Measurements from ENCODE around the gene SLC12A7.
A peak's percentile ranks its signal among the peaks of the same experiment; 100 is the strongest.
"Not testable (repeated sequence)": the region's sequence is repeated elsewhere in the genome, so short reads cannot be mapped to it uniquely, and the experiment has no call there.

SLC12A7 gene

DNA sequence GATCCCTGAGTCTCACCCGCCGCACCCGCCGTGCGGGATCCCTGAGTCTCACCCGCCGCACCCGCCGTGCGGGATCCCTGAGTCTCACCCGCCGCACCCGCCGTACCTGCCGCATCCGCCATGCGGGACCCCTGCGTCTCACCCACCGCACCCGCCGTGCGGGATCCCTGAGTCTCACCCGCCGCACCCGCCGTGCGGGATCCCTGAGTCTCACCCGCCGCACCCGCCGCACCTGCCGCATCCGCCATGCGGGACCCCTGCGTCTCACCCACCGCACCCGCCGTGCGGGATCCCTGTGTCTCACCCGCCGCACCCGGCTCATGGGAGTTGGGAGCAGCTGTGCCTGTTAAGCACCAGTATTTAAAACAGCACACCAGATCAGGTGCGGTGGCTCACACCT, 50.6 kb downstream of the SLC12A7 start:
- DNase-seq, result not testable (repeated sequence)

DNA sequence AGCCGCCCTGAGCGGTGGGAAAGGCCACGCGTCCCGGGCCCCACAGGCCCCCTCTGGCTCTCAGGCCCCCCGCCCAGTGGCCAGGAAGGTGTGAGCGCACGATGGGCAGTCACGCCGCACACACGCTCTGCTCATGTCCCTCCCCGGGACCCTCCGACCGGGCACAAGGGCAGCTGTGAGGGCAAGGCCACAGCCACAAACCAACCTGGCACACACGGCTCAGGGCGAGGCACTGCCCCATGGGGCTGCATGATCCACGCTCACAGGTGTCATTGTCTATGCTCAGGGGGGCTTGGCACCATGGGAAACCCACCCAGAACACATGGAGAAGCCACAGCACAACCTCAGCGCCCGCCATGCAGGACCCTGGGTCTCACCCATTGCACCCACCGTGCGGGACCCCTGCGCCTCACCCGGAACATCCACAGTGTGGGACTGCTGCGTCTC, 51.3 kb downstream of the SLC12A7 start:
- no peak for DNase-seq

DNA sequence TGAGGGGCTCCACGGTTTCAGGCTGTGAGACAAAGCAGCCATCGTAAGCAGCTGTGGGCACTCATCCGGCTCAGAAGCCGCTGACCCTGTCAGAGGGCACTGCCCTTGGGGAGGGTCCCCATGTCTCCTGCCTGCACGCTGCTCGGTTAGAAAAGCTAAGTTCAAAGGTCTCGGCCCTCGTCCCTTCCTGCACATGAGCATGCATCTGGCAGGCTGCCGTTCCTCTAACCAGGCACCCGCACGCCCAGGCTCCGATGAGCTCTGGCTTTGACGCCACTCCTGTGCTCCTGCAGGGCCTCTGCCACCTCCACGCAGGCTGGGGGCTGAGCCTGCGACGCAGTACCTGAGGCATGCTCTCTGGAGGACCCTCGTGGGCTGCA, 52.0 kb downstream of the SLC12A7 start:
- DNase-seq, result no peak

DNA sequence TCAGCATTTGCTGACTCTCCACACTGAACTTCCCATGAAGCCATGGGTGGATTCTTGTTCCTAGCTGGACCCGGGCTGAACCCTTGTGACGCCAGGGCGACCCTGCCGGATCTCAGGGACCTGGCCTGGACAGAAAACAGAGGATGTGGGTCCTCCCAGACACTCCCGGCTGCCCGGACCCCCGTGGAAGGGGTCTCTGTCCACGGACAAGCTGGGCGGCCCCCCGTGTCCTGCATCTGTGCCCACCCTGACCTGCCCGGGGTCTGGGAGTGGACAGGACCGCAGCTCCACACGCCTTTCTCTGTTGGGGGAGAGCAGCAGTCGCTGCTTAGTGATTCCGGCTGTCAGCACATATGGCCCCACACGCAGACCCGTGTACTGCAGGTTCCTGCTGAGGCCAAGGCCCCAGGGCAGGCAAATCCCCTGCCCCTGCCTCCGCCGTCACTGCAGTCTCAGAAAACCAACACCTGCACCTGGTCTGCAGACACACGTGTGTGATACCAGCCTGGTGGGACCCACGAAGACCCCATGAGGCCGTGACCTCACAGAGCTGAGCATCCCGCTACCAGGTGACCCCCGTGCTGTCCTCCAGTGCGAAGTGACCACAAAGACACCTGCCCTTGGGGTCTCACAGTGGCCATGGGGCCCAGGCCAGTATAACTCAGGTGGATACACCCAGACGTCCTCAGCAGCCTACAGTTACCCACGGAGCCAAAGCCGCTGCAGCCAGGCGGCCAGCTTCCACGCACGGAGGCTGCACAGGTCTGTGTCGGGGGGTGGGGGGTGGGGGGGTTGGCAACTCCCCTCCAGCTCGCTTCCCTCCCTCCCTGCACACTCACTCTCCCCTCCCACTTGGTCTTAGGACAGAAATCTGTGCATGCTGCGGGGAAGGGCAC, 52.6 kb downstream of the SLC12A7 start:
- no peak for DNase-seq

DNA sequence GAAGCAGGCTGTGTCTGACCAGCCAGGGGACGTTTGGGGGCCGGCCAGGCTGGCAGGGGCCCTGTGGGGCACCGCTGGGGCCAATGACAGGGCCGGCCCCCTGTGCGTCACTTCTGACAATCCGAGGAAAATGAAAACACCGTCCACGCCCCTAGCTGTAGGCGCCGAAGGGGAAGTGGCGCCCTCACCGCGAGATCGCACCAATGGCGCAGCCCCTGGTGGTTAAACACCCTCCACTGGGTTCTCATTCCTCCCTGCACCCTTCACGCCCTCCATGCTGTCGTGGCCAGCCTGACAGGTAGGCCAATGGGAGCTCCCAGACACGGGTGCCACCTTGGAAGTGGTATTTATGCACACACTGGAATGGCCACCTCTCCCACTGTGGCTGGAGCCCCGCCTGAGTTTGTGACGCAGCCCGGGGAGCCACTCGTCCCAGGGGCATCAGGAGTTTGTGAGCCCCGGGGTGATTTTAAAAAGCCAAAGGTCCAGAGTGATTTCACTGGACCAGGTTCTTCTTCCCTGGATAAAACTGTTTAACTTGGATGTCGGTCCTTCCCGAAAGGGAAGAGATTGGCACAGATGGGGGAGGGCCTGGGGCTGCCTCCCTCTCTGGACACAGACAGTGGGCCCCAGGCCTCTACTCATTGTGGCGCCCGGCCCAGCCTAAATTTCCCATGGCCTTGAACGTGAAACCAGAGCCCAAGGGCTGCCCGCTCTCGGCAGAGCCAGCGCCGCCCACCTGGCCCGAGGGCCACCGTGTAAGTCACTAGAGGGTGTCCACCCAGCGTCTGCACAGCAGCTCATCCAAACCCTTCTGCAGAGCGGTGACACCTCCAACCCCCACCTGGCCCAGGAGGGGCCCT, 53.5 kb downstream of the SLC12A7 start:
- DNase-seq, result no peak

DNA sequence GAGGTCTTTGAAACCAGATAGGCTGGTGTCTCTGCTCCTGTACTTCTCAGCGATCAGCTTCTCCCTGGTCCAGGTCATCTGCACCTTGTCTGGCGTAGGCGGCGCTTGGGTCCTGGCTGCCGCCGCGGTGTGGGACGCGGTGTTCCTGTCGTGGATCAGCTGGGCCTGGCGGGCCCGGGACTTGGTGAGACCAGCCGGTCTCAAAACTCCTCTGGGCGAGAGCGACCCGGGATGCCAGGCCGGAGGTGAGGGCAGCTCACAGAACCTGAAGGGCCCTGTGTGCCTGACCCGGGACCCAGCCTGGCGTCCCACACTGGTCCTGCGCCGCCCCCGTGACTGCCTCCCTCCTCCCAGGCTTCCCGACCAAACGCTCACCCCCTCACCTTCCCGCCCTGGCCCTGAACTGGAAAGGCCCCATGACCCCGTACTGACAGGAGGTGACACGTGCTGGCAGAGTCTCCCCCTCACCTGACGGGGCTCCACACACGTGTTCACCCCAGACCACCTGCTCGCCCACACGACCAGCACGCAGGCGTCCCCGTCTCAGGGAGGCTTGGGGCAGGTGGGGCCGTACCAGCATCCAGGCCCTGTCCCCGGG, 54.3 kb downstream of the SLC12A7 start:
- DNase-seq, result no peak

DNA sequence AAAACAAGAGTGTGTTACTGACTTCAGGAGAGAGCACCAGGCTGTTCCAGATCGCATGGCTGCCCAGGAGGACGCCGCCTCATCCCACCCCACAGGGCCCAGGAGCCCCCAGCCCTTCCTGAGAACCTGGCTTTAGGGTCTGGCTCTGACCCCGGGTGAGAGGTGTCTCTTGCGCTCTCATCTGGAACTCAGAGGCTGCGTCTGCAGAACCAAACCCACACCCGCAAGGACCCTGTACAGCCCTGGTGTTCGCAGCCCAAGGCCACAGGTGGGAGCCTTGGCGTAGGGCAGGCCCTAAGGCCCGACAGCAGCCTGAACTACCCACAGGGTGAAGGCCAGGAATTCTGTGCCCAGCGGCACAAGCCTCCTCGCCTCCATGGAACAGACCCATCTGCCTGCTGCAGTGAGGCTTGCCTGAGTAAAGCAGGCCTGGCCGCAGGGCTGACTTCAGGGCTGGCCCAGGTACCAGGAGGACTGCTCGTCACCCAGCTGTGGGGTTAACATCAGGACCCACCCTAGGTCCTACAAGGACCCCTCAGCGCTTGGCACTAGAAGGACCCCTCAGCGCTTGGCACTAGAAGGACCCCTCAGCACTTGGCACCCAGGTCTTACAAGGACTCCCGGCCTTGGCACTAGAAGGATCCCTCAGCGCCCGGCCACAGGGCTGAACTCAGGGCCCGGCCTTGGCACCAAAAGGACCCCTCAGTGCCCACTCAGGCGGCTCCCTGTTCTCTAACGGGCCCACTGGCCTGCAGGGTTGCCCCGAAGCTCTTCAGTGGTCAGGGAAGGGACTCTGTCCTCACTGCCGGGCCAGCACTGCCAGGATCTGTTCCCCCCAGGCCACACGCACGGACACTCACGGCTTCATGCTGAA, 55.0 kb downstream of the SLC12A7 start:
- no peak for DNase-seq

DNA sequence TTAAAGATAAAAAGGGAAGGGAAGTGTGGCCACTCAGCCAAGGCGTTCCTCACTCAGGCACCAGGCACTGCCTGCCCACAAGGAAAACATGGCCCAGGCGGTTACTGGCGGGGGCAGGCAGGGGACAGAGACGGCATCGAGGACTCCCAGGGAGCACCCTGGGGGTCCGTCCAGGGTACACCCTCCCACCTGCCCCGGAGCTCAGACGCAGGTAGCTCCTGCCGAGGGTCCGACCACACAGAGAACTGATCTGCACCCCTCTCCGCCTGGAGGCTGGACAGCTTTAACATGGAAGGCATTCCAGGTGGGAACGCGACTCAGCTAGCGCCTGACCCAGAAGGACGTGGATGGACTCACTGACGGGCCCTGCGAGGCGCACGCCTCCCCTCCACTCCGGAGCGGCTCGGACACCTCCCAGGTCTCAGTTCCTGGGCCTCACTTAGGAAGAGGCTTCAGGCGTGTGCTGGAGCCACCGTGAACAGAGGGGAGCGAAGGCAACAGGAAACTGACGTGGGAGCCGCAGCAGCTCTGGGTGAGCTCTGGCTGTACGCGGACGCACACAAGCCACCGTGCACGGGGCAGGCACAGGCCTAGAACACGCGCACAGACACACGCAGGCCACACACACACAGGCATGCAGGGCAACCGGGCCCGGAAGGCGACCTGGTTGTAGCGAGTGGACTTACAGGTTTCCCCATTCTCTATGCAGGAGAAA, 55.8 kb downstream of the SLC12A7 start:
- DNase-seq, result no peak

DNA sequence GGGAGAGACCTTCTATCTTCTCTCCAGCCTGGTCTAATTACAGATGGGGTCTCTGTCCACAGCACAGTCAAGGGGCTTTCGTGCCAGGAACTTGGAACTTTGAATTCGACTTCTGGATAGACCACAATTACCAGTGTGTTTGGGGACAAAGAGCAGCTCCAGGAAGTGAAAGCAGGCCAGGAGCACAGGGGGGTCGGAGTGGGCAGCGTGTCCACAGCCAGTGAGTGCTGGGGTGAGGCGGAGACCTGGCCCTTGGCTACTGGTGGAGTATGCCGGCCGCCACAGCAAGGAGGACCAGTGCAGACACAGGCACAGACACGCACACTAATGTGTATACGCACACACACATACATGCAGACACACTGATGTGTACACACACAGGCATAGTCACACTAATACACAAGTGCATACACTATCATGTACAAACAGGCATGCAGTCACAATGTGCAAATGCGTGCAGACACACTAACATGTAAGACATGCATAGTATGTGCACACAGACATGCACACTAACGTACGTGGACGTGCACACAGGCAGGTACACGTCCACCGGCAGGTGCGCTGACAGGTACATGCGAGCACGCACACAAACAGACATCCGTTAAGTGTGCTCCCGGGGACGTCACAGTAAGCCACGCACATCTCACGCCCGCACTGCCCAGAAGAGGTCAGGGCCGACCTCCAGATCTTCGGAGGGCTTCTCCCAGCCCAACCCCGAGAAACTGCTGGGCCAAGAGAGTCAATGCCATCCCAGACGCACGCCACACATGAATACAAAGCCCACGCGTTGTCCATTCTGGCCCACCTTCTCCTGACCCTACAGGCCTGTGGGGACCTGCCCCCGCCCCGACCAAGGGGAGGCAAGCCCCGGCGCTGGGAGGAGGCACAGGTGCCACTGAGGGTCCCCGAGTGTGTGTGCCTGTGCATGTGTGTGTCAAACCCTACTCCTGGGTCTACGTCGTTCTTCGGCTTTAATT, 56.8 kb downstream of the SLC12A7 start:
- DNase-seq, result no peak

DNA sequence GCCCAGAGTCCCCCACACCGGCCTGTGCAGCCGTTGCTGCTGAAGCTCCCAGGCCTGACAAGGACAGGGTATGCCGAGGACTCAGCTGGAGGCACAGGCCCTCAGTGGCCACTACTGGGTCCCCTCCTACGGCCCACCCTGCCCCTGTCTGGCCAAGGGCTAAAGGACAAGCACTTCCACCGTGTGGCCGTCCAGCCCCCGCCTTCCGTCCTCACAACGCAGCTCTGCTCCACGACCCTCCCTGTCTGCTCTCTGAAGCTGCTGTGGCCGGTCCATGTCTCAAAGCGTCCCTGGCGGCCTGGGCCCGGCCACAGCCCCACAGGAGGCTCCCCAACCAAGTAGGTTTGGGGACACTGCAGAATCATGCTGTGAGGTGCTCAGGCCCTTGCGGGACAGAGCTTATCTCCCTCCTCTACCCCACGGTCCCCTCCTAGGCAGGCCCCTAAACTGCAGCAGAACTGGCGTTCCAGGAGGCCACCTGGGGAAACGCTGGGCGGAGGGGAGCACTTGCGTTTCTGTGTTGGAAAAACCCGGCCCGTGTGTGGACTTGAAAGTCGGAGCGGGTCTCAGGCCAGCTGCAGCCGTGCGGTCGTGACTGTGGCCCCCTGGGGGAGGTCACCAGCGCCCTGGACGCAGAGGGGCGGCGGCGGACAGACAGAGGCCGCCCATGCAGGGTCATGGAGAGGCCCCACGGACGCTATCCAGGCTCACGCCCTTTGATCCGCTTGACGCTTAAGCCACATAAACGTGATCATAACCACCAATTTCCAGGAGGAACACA, 57.7 kb downstream of the SLC12A7 start:
- DNase-seq, result no peak

DNA sequence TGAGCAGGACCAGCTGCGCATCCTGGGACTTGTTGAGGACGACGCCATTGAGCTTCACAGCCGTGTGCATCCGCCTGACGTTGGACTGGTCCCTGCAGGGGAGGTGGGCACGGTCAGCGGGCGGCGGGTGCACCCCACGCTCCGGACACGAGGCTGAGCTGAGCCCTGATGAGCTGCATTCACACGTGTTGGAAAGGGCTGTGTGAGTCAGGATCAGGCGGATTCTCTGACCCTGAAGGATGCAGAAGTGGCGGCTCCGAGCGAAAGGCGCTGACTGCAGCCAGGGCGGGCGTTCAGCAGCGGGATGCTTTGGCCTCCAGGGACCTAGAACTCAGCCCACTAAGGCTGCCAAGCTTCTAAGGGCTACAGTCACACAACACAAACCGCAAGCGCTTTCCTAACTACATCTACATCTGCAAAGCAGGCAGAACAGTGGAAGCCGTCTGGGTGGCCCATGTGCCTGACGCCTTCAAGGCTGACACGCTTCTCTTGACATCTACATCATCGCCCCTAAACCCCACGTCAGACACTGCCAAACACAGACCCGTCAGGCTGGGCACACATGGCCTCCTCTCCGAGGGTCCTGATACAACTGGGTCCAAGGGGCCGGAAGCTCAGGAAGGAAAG, 58.4 kb downstream of the SLC12A7 start:
- DNase-seq, result no peak

DNA sequence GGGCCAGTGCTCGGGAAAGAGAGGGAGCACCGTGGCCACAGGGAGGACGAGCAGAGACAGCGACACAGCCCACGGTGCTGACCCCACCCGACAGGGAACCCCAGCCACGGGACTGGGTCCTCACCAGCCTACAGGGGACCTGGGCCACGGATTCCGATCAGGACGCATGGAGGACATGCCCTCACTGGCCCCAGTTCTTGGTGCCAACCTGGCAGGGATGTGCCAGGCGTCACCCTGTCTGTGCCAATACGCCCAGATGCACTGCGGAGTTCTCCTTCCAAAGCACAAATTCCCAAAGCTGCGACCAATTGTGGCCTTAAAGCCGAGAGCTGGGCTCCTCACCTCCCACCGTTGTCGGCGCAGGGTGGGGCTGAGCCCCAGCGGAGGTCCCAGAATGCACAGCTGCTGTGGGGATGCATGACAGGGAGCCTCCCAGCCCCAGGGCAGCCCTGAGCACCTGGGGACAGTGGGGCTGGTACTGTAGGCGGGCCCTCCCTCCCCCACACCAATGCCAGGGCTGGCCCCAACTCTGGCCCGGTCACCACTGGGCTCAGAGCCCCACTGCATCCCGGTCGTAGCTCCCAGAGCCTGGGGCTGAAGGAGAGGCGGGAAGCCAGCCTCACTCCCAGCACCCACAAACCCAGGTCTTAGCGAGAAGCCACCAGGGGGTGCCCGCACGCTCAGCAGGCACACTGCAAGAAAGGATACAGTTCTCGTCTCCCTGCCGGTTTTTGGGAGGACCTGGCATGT, 59.0 kb downstream of the SLC12A7 start:
- DNase-seq, result peak; percentile 9

DNA sequence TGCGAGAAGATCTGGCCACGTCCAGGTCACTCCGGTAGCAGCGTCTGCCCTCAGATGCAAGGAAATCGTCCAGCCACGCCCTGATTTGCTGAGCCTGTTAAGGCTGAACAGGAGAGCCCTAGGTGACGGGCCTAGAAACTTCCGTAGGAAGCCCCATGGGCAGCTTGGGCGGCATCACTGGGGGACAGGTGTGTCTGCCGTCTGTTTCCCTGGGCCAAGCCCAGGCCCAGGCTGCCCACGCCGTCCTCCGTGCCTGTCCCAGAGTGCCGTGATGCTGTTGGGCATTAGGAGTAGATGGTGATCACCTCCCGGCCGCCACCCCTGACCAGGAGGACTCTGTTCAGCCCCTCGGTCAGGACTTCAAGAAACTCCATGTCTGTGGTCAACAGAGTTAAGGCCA, 59.8 kb downstream of the SLC12A7 start:
- no peak for DNase-seq

DNA sequence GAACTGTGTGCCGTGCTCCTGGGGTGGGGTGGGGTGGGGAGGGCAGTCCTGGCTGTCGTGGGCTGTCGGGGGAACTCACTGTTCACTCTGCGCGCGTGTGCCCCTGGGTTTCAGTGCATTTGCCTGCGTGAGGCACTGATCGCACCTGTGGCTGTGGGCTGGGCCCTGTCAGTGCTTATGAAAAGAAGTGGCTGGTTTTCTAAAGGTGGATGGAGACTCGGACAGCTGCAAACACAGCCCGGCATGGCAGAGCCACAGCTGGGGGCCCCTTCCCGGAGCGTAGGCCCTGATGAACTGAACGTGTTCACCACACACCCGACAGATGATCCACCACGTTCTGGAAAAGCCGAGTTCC, 60.5 kb downstream of the SLC12A7 start:
- no peak for DNase-seq

DNA sequence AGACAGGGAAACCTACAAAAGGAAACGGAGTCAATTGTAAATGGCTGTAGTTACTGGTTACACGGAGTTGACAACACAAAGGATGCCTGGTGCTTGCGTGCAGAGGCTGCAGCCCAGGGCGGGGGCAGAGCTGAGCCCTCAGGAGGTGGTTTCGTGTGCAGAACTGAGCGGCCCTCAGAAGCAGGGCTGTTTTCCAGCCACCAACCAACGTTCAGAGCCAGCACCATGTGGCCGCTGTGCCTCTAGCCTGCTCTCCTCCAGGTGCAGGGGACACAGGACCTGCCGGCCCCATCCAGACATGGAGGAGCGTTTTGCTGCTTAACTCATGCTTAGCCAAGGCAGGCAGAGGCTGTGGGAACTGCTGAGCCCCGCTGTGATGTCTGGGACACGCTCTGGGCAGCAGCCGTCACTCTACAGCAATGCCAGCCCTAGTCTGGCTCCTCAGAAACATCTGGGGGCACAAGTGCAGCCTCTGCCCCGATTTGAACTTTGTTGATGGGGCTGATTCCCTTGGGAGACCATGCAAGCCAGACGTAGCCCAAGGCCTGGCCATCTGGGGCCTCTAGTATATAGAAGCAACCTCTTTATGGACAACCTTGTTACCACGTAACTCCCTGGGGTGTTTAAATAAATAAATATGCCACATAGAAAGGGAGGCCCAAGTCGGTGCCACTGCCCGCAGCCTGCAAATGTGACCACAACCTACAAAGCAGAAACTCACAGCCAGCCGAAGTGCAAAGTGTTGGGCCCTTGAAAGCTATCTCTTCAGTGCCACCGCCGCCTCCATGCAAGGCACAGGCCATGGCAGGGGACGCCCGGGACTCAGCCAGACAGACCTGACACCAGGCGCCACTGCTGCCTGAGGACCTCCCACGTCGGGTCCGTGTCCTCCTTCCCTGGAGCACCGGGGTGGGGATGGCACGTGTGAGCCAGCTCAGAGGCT, 61.2 kb downstream of the SLC12A7 start:
- DNase-seq, result no peak

DNA sequence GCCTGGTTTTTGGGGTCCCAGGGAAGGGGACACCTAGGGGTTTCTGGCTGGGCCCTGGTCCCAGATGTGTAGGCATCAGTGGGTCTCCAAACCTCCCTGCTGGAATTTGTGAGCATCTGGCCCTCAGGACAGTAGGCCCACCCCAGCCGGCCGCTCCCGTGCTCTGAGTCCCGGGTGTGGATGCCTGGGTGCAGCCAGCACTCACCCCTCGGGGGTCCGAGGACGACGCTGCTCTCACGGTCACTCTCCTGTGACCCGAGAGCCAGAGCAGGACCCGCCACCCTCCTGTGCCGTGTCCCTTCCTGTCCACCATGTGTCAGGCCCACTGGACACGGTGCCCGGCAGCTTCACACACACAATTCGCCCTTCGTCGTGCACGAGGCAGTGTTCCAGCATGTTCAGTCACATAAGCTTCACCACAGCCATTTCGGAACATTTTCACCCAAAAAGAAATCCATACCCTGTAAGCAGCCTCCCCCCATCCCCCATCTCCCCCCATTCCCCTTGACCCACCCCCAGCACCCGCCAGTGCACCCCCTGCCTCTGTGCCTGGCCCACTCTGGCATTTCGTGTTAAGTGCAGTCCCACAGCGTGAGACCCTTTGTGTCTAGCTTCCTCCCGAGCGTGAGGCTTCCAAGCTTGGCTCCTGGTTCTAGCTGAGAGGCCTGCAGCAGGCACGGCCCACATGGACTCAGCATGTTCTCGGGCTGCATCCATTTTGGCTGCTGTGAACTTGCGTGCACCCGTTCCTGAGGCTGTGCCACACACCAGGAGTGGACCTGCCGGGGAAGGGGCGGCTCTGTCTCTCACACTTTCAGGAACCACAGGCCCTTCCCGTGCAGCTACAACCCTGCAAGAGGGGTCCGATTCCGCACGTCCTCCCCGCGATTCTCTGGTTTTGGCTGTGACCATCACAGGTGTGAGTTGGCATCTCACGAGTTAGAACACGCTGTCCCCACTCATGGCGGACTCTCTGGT, 62.7 kb downstream of the SLC12A7 start:
- no peak for DNase-seq
